ENCODE data around the gene XG.
"Not testable (repeated sequence)": the region's sequence is repeated elsewhere in the genome, so short reads cannot be mapped to it uniquely, and the experiment has no call there.

XG gene

GRCh38 chrX:2751874-2752300 is at the start of gene XG:
Gene XG, plus strand, starts transcription at chrX:2752040. Its CDS starts 235 bp downstream, at chrX:2752275.
- not testable (repeated sequence) for DNase-seq (ENCODE audit: low spot score)

GRCh38 chrX:2703991-2704369 is 47.9 kb upstream of the XG start:
- no peak for DNase-seq (ENCODE audit: low spot score)

GRCh38 chrX:2705046-2705832 is 46.6 kb upstream of the XG start:
- no peak for DNase-seq (ENCODE audit: low spot score)

- DNase-seq (ENCODE audit: low spot score): no peak
Observed at GRCh38 chrX:2707334-2707760, 44.5 kb upstream of the XG start.

- DNase-seq (ENCODE audit: low spot score): no peak
Observed at GRCh38 chrX:2708021-2708420, 43.8 kb upstream of the XG start.

- no peak for DNase-seq (ENCODE audit: low spot score)
Observed at GRCh38 chrX:2708592-2709188, 43.1 kb upstream of the XG start.

GRCh38 chrX:2709556-2709955 is 42.3 kb upstream of the XG start:
- DNase-seq (ENCODE audit: low spot score): no peak

GRCh38 chrX:2710041-2710840 is 41.6 kb upstream of the XG start:
- DNase-seq (ENCODE audit: low spot score): no peak

GRCh38 chrX:2711441-2711840 is 40.4 kb upstream of the XG start:
- DNase-seq (ENCODE audit: low spot score): no peak

- DNase-seq (ENCODE audit: low spot score): no peak
Observed at GRCh38 chrX:2712428-2712827, 39.4 kb upstream of the XG start.

GRCh38 chrX:2712890-2713840 is 38.7 kb upstream of the XG start:
- DNase-seq (ENCODE audit: low spot score): no peak

GRCh38 chrX:2714551-2714950 is 37.3 kb upstream of the XG start:
- DNase-seq (ENCODE audit: low spot score): no peak

GRCh38 chrX:2715066-2715600 is 36.7 kb upstream of the XG start:
- no peak for DNase-seq (ENCODE audit: low spot score)

- no peak for DNase-seq (ENCODE audit: low spot score)
Observed at GRCh38 chrX:2717312-2717711, 34.5 kb upstream of the XG start.

- DNase-seq (ENCODE audit: low spot score): no peak
Observed at GRCh38 chrX:2718821-2719220, 33.0 kb upstream of the XG start.

- DNase-seq (ENCODE audit: low spot score): no peak
Observed at GRCh38 chrX:2719774-2720447, 31.9 kb upstream of the XG start.

- DNase-seq (ENCODE audit: low spot score): no peak
Observed at GRCh38 chrX:2723286-2723879, 28.5 kb upstream of the XG start.

- not testable (repeated sequence) for DNase-seq (ENCODE audit: low spot score)
Observed at GRCh38 chrX:2727264-2727663, 24.6 kb upstream of the XG start.

- no peak for DNase-seq (ENCODE audit: low spot score)
Observed at GRCh38 chrX:2732076-2732475, 19.8 kb upstream of the XG start.

GRCh38 chrX:2732649-2733048 is 19.2 kb upstream of the XG start:
- no peak for DNase-seq (ENCODE audit: low spot score)

- no peak for DNase-seq (ENCODE audit: low spot score)
Observed at GRCh38 chrX:2733286-2733685, 18.6 kb upstream of the XG start.
